Raji (cell line): ENCODE results near the gene RETREG1.

Experiments
- POLR2A ChIP-seq: IDR thresholded peaks from 2 replicates; pipeline ENCODE4 v1.6.1; 2011; ENCODE audit warnings: low read depth, low read length, control low read depth; ENCODE audit not compliant: insufficient read depth

Gene RETREG1

GRCh38 chr5:16528382-16529110 is 88.3 kb downstream of the RETREG1 start:
- no peak for TF ChIP-seq POLR2A

DNA sequence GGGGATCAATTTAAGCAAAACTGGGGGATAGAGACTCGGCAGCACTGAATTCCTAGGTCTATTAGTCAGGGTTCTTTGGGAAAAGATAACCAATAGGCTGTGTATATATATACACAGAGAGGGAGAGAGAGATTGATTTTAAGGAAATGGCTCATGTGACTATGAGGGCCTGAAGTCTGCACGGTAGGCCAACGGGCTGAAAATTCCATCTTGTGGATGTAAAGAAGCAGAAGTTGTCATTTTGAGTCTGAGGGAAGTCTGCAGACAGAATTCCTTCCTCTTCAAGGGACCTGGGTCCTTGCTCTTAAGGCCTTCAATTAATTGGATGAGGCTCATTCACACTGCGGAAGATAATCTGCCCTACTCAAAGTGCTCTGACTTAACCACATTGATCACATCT is 91.1 kb downstream of the RETREG1 start:
- no peak for TF ChIP-seq POLR2A

- no peak for TF ChIP-seq POLR2A
Observed at GRCh38 chr5:16524286-16524685, 92.5 kb downstream of the RETREG1 start.

DNA sequence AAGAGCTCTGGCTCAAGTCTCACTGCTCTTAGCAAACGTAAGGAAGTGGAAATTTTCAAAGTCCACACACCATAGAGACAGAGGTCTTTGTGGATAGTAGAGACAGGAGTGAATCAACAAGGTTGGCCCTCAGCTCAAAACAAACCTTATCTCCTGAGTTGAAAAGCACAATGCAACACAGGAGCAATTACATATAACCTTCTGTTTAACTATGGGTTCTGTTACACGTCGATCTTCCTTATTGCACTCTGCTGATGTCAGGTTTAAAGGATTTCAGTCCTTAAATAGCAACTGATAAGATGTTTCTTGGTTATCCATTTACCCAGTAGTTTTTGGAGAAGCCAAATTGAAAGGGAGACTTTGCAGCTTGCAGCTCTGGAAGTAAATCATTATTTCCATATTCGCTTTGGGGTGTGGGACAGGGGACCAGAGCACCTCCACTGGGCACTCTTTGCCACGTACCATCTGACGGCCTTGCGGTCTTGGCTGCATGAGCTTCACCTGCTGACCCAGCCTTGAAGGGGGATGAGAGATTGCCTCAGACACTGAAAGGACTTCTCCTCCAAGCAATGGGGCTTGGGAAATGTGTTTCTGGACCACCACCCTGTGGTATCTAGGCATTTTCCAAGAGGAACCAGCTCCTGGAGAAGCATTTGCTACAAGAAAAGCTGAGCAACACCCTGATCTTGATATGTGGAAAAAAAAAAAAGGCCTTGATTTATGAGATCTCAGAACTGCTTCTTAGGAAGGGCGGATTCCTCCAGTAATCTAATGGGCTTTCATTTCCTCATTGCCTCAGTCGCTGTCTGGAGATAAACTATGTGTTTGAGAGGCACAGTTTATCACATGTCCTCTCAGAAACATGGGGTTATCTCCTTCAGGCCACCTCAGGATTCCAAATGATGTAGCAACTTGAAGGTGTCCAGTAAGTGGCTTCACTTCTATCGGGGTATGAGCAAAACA is 95.0 kb downstream of the RETREG1 start:
- no peak for TF ChIP-seq POLR2A

DNA sequence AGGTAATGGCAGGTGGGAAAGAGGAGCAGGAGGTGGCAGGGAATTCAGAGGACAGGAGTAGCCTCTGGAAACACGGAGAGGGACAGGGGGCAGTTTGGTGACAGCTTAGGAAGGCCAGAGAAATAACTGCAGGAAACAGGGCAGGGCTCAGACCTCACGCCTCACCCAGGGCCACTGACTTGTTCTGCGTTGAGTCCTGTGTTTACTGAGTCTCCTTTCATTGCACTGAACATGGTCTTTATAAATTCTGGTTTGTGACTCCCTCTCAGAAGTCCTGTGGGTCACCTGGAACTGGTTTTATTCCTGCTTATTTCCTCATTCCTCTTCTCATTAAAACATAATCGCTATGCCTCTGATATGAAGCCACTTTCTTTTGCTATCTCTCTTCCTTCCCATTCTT is 96.0 kb downstream of the RETREG1 start:
- TF ChIP-seq POLR2A: no peak

- no peak for TF ChIP-seq POLR2A
Observed at GRCh38 chr5:16519435-16519834, 97.4 kb downstream of the RETREG1 start.

GRCh38 chr5:16518606-16519005 is 98.2 kb downstream of the RETREG1 start:
- TF ChIP-seq POLR2A: no peak

- no peak for TF ChIP-seq POLR2A
Observed at GRCh38 chr5:16515532-16515931, 101.3 kb downstream of the RETREG1 start.

- no peak for TF ChIP-seq POLR2A
Observed at GRCh38 chr5:16510098-16510497, 106.7 kb downstream of the RETREG1 start.

DNA sequence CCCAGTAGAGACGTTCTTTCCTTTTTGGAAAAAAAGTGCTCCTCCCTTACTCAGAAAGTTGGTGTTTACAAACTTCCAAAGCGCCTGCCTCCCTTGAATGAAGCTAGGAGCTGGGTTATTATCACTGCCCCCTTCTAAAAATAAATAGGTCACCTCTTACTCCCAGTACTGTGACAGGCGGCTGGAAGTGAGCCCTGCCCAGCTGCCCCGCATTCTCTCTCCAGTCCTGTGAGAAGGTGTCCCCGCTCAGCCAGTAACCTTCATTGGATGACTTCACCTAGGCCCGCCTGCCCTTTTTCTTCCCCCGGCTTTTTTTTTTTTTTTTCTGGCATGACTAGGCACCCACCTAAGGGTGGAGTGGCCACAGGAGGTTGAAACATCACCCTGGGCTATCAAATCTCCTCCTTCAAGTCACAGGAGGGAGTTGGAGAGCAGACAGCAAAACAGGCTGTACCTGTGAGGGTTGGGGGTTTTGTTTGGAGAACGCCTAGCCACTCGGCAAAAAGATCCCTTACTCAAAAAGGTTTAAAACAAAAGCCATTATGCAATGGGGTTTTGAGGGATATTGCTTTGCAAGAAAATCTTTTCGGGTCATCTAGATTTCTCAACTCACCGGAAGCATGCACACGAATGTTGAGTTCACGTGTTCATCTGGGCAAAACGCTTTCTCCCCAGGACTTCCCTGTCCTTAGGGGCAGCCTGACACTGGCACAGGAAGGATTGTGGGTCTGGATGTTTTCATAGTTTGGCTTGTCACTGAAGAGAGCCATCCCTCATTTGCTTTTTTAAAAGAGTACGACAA is 107.9 kb downstream of the RETREG1 start:
- no peak for TF ChIP-seq POLR2A

DNA sequence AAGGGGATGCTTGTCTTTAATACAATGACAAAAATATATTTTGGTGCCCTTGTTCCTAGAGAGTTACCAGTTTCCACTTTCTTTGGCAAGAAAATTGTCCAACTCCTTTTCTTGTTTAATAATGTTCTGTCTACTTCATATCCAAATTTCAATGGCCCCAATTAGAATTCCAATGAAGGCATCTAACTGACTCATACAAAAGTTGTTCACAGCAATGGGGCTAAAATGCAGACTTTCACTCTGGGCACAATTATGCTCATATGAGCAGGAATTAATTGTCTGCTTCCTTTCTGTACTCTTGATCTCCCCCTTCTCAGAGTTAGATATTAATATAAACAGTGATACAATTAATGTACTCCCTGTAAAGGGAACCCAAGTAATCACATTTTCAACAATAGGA is 109.1 kb downstream of the RETREG1 start:
- TF ChIP-seq POLR2A: no peak

DNA sequence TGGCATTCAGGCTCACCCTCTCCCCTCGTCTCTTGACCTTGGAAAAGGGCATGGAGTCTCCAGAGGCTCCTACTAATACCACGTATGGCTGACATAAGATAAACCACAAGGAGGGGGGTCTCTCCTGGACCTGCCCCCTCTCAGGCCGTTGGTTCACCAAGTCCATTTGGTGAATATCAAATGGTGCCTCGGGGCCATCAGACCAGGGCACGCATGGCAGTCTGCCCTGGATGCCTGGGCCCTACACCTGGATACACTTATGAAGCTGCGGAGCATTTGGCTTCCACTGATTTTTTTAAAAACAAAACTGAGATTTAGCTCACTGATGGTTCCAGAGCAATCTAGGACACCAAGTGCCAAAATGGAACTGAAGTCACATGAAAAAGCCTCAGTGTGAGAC is 110.9 kb downstream of the RETREG1 start:
- TF ChIP-seq POLR2A: no peak

GRCh38 chr5:16505140-16505891 is 111.5 kb downstream of the RETREG1 start:
- TF ChIP-seq POLR2A: no peak

- no peak for TF ChIP-seq POLR2A
Observed at GRCh38 chr5:16504571-16504970, 112.2 kb downstream of the RETREG1 start.

GRCh38 chr5:16502866-16503265 is 113.9 kb downstream of the RETREG1 start:
- no peak for TF ChIP-seq POLR2A
